Measurements from ENCODE around the gene FUCA1. TPM values are rescaled to one million over a fixed set of nuclear protein-coding genes. Genes with fewer than 3 reads are reported as not detected.

Gene FUCA1
- polyA plus RNA-seq, 1 donor from 2014 or later = 38.5 TPM

DNA sequence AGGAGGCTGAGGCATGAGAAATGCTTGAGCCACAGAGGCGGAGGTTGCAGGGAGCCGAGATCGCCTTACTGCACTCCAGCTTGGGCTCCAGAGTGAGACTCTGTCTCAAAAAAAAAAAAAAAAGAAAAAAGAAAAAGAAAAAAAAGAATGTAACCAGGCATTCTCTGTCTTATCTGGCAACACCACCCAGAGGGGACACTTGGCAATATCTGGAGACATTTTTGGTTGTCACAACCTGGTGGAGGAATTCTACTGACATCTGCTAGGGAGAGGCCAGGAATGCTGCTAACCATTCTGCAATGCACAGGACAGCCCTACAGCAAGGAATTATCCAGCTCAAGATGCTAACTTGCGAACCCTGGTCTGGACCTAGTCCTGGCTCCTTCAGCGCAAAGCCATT, 47.4 kb upstream of the FUCA1 start:
- H3F3A ChIP-seq (ENCODE audit: insufficient read depth, low read length, poor library complexity, severe bottlenecking) = no peaks in the 10 kb centered on the region
- no peaks in the 10 kb centered on the region for H3K9me2 ChIP-seq (ENCODE audit: insufficient read depth, low read length)
- no peaks in the 10 kb centered on the region for H3K27me3 ChIP-seq (ENCODE audit: insufficient read depth, low read depth, low read length)
- no peaks in the 10 kb centered on the region for H3K79me2 ChIP-seq (replicated peaks; ENCODE audit: insufficient read depth, low read length)
- H4K20me1 ChIP-seq (ENCODE audit: insufficient read depth) = no peaks in the 10 kb centered on the region
- no peak overlapping the region for H3K9ac ChIP-seq (ENCODE audit: low read length)
- H3K4me3 ChIP-seq (ENCODE audit: low read length) = no peak overlapping the region
- H3K4me2 ChIP-seq (ENCODE audit: low read length) = no peak overlapping the region
- H3K27ac ChIP-seq (ENCODE audit: low read length) = no peak overlapping the region
- no peaks in the 10 kb centered on the region for H3K36me3 ChIP-seq (ENCODE audit: insufficient read depth, low read length)
- no peak overlapping the region for H2AFZ ChIP-seq (ENCODE audit: low read depth, low read length)
- TF ChIP-seq, protein P1, sequence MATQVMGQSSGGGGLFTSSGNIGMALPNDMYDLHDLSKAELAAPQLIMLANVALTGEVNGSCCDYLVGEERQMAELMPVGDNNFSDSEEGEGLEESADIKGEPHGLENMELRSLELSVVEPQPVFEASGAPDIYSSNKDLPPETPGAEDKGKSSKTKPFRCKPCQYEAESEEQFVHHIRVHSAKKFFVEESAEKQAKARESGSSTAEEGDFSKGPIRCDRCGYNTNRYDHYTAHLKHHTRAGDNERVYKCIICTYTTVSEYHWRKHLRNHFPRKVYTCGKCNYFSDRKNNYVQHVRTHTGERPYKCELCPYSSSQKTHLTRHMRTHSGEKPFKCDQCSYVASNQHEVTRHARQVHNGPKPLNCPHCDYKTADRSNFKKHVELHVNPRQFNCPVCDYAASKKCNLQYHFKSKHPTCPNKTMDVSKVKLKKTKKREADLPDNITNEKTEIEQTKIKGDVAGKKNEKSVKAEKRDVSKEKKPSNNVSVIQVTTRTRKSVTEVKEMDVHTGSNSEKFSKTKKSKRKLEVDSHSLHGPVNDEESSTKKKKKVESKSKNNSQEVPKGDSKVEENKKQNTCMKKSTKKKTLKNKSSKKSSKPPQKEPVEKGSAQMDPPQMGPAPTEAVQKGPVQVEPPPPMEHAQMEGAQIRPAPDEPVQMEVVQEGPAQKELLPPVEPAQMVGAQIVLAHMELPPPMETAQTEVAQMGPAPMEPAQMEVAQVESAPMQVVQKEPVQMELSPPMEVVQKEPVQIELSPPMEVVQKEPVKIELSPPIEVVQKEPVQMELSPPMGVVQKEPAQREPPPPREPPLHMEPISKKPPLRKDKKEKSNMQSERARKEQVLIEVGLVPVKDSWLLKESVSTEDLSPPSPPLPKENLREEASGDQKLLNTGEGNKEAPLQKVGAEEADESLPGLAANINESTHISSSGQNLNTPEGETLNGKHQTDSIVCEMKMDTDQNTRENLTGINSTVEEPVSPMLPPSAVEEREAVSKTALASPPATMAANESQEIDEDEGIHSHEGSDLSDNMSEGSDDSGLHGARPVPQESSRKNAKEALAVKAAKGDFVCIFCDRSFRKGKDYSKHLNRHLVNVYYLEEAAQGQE (IDR thresholded peaks at IDR 0.05; ENCODE audit: borderline replicate concordance) = no peak
- TF ChIP-seq MXI1 (conservative IDR thresholded peaks at IDR 0.05; ENCODE audit: poor library complexity, severe bottlenecking) (no peak), RAD21 (conservative IDR thresholded peaks at IDR 0.05) (no peak), POLR2AphosphoS5 (IDR thresholded peaks at IDR 0.05) (no peak), EP300 (conservative IDR thresholded peaks at IDR 0.05; ENCODE audit: poor library complexity, severe bottlenecking) (no peak), SMC3 (conservative IDR thresholded peaks at IDR 0.05; ENCODE audit: poor library complexity) (no peak), EZH2 (IDR thresholded peaks at IDR 0.05; ENCODE audit: borderline replicate concordance, insufficient read depth, low read length, poor library complexity, severe bottlenecking) (no peak), TAF1 (IDR thresholded peaks at IDR 0.05; ENCODE audit: low read depth) (no peak)
- TF ChIP-seq, protein P2, sequence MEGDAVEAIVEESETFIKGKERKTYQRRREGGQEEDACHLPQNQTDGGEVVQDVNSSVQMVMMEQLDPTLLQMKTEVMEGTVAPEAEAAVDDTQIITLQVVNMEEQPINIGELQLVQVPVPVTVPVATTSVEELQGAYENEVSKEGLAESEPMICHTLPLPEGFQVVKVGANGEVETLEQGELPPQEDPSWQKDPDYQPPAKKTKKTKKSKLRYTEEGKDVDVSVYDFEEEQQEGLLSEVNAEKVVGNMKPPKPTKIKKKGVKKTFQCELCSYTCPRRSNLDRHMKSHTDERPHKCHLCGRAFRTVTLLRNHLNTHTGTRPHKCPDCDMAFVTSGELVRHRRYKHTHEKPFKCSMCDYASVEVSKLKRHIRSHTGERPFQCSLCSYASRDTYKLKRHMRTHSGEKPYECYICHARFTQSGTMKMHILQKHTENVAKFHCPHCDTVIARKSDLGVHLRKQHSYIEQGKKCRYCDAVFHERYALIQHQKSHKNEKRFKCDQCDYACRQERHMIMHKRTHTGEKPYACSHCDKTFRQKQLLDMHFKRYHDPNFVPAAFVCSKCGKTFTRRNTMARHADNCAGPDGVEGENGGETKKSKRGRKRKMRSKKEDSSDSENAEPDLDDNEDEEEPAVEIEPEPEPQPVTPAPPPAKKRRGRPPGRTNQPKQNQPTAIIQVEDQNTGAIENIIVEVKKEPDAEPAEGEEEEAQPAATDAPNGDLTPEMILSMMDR (IDR thresholded peaks at IDR 0.05; ENCODE audit: poor library complexity, severe bottlenecking) = no peak
- no peaks in the 10 kb centered on the region for H3K9me3 ChIP-seq (ENCODE audit: low read length)

DNA sequence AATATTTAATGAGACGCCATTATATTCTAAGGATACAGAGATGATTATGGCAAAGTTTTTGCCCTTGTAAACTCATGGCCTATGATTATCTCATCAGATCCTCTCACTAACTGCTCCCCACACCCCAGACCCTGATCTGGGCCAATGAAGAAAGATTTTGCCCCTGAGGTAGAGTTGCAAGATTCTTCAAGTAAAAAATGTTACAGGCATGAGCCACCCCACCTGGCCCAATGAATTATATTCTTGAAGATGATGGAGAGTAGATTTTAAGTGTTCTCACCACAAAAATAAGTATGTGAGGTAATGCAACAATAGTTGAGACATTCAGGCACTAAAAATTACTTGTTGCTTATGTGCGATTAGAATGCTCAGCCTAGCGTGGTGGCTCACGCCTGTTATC, 46.8 kb upstream of the FUCA1 start:
- no peaks in the 10 kb centered on the region for H3K9me3 ChIP-seq (ENCODE audit: low read length)
- H4K20me1 ChIP-seq (ENCODE audit: insufficient read depth) = no peaks in the 10 kb centered on the region
- H2AFZ ChIP-seq (ENCODE audit: low read depth, low read length) = no peak overlapping the region
- no peak overlapping the region for H3K27ac ChIP-seq (ENCODE audit: low read length)
- H3K27me3 ChIP-seq (ENCODE audit: insufficient read depth, low read depth, low read length) = no peaks in the 10 kb centered on the region
- no peak overlapping the region for H3K4me3 ChIP-seq (ENCODE audit: low read length)
- H3K4me2 ChIP-seq (ENCODE audit: low read length) = no peak overlapping the region
- TF ChIP-seq, protein P1 (IDR thresholded peaks at IDR 0.05; ENCODE audit: borderline replicate concordance) = no peak
- TF ChIP-seq EZH2 (IDR thresholded peaks at IDR 0.05; ENCODE audit: borderline replicate concordance, insufficient read depth, low read length, poor library complexity, severe bottlenecking) = no peak
- no peaks in the 10 kb centered on the region for H3F3A ChIP-seq (ENCODE audit: insufficient read depth, low read length, poor library complexity, severe bottlenecking)
- H3K9me2 ChIP-seq (ENCODE audit: insufficient read depth, low read length) = no peaks in the 10 kb centered on the region
- H3K9ac ChIP-seq (ENCODE audit: low read length) = no peak overlapping the region
- no peaks in the 10 kb centered on the region for H3K79me2 ChIP-seq (replicated peaks; ENCODE audit: insufficient read depth, low read length)
- H3K36me3 ChIP-seq (ENCODE audit: insufficient read depth, low read length) = no peaks in the 10 kb centered on the region
